ENCODE measurements around the gene RPAP3.
"Not testable (repeated sequence)": the region's sequence is repeated elsewhere in the genome, so short reads cannot be mapped to it uniquely, and the experiment has no call there.

RPAP3 gene

DNA sequence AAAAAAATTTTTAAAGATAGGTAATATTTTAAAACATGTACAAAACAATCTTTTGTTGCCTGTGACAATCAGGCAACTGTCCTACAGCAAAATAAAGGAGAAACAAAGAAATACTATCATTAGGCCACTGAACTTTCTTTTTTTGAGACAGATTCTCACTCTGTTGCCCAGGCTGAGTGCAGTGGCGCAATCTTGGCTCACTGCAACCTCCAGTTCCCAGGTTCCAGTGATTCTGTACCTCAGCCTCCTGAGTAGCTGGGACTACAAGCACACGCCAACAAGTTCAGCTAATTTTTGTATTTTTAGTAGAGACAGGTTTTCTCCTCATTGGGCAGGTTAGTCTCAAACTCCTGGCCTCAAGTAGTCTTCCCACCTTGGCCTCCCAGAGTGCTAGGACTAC lies 16.6 kb downstream of the RPAP3 start:
- TF ChIP-seq CTCF (IDR thresholded peaks at IDR 0.05), result no peak
- intact Hi-C loops (cut with DNase I; ENCODE audit: low total_unique reads), result no loop called here
- H3K9me3 ChIP-seq, result no peaks in the 10 kb centered on the region
- peaks cover 6 to 30% (median 17%) of the 10 kb centered on the region in 3 donors for H3K36me3 ChIP-seq
- H3K4me3 ChIP-seq, result no peak overlapping the region
- no peak for DNase-seq
- H3K27me3 ChIP-seq, result no peaks in the 10 kb centered on the region
- H3K4me1 ChIP-seq, result no peaks in the 10 kb centered on the region
- H3K27ac ChIP-seq, result no peak overlapping the region

DNA sequence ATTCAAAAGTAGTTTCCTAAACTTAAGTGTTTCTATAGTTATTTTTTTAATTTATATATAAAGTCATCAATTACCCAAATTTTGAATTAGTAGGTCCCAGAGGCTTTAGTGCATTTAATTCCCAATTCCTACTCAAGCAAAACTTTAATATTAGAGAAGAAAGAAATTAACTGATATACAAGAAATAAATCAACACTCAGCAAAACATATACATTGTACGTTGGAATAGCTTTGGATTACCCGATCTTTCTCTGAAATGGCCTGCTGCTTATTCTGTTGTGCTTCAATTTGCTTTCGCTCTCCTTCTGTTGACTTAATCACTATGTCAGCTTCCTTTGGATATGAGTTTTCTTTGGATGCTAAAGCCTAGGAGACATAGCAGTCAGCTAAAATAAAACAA lies 18.2 kb downstream of the RPAP3 start:
- Histone ChIP-seq H3K9me3 (no peaks in the 10 kb centered on the region), H3K4me1 (no peaks in the 10 kb centered on the region), H3K4me3 (no peak overlapping the region), H3K27ac (no peak overlapping the region), H3K27me3 (no peaks in the 10 kb centered on the region), H3K36me3 (peaks cover 3 to 25% (median 9%) of the 10 kb centered on the region in 3 donors)
- no peak for DNase-seq
- TF ChIP-seq CTCF (IDR thresholded peaks at IDR 0.05), result no peak
- intact Hi-C loops (cut with DNase I; ENCODE audit: low total_unique reads), result no loop called here

GRCh38 chr12:47686645-47687240 lies 19.1 kb downstream of the RPAP3 start:
- DNase-seq, result no peak
- no peaks in the 10 kb centered on the region for H3K9me3 ChIP-seq
- H3K36me3 ChIP-seq, result peaks cover 2 to 17% (median 3%) of the 10 kb centered on the region in 3 donors
- no peak overlapping the region for H3K27ac ChIP-seq
- no peaks in the 10 kb centered on the region for H3K4me1 ChIP-seq
- intact Hi-C loops (cut with DNase I; ENCODE audit: low total_unique reads), result no loop called here
- TF ChIP-seq CTCF (IDR thresholded peaks at IDR 0.05), result peak; percentile 52 to 56
- no peaks in the 10 kb centered on the region for H3K27me3 ChIP-seq
- no peak overlapping the region for H3K4me3 ChIP-seq

DNA sequence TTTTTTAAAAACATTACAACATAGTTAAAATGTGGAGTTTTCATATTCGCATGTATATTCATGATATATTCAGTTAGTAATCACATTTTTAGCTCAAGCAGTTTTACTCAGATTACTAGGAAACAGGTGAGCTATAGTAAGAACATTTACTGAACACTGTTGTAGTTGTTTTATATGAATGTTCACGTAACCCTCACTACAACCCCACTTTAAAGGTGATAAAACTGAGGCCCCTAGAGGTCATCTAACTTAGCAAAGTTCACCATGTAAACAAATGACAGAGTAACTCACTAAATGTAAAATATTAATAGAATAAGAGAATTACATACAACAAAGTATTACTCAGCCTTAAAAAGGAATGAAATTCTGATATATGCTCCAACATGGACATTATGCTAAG lies 26.0 kb downstream of the RPAP3 start:
- H3K27ac ChIP-seq, result no peak overlapping the region
- no peaks in the 10 kb centered on the region for H3K9me3 ChIP-seq
- H3K4me1 ChIP-seq, result no peaks in the 10 kb centered on the region
- no peak overlapping the region for H3K4me3 ChIP-seq
- intact Hi-C loops (cut with DNase I; ENCODE audit: low total_unique reads), result no loop called here
- no peak for DNase-seq
- H3K27me3 ChIP-seq, result no peaks in the 10 kb centered on the region
- peaks cover 5 to 32% (median 30%) of the 10 kb centered on the region in 3 donors for H3K36me3 ChIP-seq
- no peak for TF ChIP-seq CTCF (IDR thresholded peaks at IDR 0.05)

- DNase-seq, result no peak
- H3K36me3 ChIP-seq, result peaks cover 0 to 47% (median 34%) of the 10 kb centered on the region in 3 donors
- no peak overlapping the region for H3K4me3 ChIP-seq
- H3K27me3 ChIP-seq, result no peaks in the 10 kb centered on the region
- H3K4me1 ChIP-seq, result no peaks in the 10 kb centered on the region
- intact Hi-C loops (cut with DNase I; ENCODE audit: low total_unique reads), result no loop called here
- no peak overlapping the region for H3K27ac ChIP-seq
- H3K9me3 ChIP-seq, result no peaks in the 10 kb centered on the region
- no peak for TF ChIP-seq CTCF (IDR thresholded peaks at IDR 0.05)
These were observed 33.8 kb downstream of the RPAP3 start for GRCh38 chr12:47672068-47672467.

GRCh38 chr12:47667935-47668334 lies 37.9 kb downstream of the RPAP3 start:
- H3K27ac ChIP-seq; H3K4me3 ChIP-seq; H3K9me3 ChIP-seq; H3K4me1 ChIP-seq; DNase-seq; intact Hi-C loops (cut with DNase I; ENCODE audit: low total_unique reads); H3K27me3 ChIP-seq: not testable (repeated sequence)
- peaks cover 19 to 67% (median 43%) of the 10 kb centered on the region in 3 donors for H3K36me3 ChIP-seq
